Raji (cell line): ENCODE measurements around the gene PARD3B.

Source experiments
- POLR2A ChIP-seq: IDR thresholded peaks from 2 replicates; pipeline ENCODE4 v1.6.1; 2011; ENCODE audit warnings: low read depth, low read length, control low read depth; ENCODE audit not compliant: insufficient read depth

The PARD3B gene

DNA sequence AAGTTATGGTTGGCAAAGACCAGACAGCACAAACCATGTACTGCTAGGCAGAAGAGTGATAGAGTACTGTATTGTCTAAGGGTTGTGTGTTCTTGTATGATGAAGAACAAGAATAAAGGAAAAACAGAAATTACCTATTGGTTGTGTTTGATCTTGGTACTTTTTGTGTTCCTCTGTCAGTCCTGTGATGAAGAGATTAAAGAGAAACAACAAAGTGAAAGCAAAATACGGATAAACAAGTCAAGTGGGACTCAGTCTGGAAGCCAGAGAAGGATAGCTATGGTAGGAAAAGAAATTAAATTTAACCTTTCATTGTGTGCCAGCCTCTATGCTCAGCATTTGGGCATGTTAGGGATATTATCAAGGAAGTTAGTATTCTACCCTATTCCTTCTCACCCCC is 413.1 kb downstream of the PARD3B start:
- TF ChIP-seq POLR2A: no peak

DNA sequence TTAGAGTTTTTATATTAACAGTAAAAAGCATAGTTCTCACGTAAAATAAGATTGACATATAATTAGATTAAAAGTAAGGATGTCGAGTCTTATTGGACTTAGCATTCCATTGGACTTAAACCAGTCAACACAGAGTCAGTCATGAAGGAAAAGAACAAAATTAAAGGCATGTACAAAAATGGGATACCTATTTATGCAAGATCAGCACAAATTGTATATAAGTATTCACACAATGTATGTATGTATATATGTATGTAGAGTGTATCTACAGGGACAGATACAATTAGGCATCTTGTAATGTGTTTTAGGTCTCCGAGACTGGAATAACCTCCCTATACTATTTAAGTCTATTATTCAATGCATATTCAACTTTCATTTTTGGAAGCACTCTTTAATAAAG is 419.1 kb downstream of the PARD3B start:
- TF ChIP-seq POLR2A: no peak

DNA sequence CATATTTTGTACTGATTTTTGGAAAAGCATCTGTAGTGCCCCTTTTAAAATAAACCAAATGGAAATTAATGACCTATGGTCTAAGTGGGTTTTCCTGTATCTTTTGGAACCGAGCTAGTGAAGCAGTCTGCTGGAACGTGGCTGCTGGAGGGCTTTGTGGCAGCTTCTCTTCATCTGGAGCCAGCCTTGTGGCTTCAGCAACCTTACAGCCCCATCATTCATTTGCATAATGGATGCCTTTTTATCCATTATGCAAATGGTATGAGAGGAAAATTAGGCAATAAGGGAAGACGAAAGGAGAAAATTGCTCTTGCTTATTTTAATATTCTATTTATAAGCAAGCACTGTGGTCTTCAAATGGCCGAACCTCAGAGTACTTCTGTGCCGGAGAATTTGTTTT is 421.0 kb downstream of the PARD3B start:
- TF ChIP-seq POLR2A: no peak

DNA sequence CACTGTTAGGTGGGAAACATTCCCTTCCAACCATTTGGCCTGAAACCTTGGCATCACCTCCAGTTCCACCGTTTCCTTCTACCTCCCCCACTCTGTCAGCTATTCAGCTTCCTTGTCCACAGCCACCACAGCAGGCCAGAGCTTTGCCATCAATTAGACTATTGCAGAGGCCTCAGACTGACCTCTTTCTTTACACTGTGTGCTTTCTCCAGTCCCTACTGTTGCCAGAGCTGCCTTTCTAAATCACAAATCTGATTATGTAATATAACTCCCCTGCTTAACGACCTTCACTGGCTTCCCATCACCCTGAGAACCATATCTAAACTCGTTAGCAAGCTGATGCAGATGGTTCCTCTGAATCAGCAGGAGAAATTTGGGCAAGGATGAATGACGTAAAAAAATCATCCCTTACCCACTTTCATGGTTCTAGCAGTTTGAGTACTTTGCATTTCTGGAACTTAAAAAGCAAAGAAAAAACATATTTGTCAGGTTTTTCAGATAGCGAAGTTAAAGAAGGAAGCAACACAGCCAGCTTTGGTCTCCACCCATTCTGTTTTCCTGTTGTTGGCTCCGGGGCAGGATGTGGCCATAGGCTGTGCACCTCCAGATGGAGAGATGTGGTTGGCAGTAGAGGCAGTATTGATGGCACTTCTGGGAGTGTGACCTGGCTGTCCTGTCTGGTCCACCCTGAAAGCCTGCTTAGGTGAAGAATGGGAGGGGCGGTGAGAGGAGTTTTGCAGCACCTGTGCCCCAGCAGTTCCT is 422.1 kb downstream of the PARD3B start:
- no peak for TF ChIP-seq POLR2A

DNA sequence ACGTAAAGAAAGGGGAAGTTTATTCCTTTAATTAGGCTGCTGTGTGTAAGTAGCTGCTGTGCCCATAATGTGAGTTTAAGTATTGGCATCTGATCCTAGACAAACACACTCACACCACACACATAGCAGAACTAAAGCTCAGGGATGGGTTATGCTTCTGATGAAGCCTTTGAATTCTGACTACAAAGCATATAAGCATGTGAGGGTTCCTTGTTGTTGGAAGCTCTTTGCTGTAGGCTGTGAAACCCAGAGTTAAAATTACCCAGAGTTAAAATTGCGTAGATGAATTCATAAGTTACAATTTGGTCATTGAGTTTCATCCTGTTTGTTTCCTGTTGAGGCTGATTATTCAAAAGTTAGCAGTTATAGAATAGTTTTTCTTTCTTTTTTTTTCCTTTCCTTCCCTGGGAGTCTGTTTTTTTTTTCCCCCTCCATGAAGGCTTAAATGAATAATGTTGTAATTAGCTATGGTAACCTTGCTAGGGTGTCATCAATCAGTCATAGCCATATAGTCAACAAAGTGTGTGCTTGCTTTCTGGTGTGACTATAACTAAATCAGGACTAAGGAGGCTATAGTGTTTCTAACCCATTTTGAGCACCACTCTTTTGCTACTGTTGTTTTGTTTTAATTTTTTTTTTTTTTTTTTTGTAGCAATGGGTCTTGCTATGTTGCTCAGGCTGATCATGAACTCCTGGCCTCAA is 426.1 kb downstream of the PARD3B start:
- no peak for TF ChIP-seq POLR2A

DNA sequence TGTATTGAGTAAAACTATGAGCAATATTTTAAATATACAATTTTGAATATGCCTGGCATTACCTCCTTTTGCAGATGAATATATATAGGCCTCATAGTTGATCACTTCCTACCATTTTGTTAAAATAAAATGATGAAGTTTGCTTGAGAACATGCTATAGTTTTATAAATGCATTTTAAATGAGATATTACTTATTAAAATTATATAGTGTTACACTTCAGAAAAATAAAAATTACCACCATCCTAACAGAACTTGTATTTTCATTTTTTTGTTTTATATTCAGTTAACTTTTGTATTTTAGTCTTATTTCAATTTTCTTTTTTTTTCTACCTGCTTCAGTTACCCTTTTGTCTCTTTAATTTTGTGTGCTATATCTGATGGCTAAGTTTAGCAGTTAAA is 426.9 kb downstream of the PARD3B start:
- TF ChIP-seq POLR2A: no peak

DNA sequence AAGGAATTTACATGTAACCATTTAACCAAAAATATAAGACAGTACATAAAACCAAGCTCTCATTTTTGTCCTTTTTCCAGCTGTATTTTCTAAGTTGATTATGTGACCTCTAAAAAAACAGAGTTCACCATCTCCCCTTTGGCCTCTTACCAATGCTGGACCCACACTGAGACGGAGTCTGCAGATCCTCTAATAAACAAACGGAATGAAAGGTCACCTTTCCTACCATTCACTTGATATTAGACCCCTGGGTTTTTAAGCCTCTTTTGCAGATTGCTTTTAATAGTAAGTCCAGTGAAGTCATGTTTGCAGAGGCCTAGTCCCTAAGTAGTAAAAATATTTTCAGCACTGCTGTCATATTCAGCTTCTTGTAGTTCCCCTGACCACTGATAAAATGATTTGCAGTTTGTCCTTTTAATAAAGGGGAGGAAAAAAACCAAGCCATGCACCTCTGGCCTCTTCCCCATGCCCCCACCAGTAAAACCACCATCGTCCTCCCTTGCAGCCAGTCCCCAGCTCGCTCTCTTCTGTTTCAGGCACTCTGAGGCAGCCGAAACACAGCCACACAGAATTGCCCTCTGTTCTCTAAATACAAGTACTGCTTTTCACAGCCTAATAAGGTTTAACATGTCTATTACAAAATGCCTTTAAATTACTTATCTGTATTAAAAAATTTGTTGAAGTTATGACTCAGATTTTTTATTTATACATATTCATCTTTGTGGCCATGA is 427.5 kb downstream of the PARD3B start:
- no peak for TF ChIP-seq POLR2A

DNA sequence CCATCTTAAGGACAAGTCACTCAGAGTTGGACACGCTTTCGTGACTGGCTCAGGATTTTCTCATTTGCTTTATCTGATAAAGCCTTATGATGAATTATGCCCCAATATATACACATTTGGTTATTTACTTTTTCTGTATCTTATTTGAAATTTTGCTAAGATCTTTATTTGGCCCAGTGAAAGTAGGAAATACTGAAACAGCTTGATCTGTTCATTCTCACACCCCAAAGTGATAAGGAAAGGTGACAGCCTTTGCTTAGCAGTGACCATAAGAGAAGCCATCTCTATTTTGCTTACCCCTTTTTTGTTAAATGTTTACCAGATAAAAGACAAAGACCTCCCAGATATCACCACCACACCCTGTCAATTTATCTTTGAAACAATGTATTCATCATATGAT is 428.3 kb downstream of the PARD3B start:
- no peak for TF ChIP-seq POLR2A

DNA sequence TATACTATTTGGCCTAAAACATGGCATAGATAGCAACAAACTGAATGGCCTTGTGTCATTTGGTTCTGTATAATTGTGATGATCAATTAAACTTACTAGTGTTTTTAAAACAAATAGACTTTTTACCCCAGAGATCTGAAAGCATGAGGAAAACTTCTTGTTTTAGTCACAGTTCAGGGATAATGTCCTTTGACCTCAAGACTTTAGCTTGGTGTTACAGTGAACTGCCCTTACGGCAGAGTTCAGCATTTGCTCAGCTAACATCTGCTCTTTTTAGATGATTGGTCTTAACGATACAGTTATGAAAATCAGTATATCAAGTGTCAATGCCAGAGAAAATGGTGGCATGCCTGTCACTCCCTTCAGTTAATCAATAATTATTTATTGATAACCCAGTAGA is 429.2 kb downstream of the PARD3B start:
- TF ChIP-seq POLR2A: no peak

DNA sequence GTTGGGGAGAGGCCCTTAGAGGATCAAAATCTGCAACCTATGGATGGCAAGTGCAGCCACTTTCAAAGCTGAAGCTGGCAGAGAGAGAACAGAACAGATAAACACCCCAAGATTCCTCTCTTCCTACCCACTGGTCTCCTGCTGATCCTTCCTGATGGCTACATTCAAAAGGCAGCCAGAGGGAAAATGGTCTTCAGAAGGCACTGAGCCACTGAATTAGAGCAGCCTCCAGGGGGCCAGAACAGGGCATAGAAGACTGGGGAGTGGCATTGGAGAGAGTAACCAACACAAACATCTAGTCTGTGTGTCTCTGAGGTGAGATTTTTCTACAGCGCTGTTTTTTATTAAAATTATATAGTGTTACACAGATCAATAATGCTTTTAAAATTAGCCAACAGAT is 432.6 kb downstream of the PARD3B start:
- no peak for TF ChIP-seq POLR2A

DNA sequence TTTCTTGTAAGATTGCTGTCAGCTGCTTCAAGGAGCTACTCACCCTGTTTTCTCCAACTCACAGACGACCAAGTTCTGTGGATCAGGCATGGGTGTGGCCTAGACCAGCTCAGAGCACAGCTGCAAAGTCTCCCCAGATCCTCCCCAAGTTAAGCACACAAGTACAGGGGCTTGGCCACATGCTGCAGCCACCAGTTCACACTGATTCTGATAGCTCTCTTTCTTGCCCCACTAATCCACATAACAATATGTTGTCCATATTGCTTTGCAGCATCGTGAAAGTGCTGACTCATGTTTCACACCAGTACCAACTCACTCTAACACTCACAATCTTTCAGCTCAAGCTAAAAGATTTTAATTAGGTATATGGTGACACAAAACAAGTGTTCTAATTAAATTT is 437.0 kb downstream of the PARD3B start:
- no peak for TF ChIP-seq POLR2A

DNA sequence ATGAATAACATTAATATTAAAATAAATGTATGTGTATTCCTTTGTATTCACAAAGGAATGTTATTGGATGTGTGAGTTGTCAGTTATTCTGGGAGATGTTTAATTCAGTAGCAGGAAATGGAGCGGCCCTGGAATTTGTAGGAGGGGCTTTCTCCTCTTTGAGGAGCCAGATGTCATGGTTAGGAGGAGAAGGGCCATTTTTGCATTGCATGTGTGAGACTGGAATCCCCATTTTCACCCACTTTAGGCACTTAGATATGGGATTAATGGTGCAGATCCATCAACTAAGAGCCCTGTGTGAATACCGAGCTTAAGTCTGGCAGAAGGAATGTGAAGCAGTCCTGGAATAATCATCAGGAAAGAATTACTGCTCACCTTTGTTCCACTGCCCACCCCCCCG is 439.2 kb downstream of the PARD3B start:
- no peak for TF ChIP-seq POLR2A

DNA sequence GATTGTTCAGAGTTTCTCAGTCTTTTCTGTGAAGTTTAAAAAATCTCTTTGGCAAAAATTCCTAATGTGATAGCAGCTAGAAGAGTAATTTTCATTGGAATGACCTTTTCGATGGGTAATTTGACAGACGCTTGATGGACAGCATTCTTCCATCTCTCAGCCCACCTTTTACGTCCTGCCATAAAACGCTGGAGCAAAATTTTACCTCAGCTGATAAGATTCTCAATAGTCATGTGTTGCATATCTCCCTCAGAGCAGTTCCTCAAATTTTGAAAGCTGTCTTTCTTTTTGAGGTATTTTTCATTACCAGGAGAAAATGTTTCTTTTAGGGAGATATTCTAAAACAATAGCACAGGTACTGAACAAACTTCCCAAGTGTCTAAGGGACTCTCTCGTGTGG is 441.4 kb downstream of the PARD3B start:
- TF ChIP-seq POLR2A: no peak

DNA sequence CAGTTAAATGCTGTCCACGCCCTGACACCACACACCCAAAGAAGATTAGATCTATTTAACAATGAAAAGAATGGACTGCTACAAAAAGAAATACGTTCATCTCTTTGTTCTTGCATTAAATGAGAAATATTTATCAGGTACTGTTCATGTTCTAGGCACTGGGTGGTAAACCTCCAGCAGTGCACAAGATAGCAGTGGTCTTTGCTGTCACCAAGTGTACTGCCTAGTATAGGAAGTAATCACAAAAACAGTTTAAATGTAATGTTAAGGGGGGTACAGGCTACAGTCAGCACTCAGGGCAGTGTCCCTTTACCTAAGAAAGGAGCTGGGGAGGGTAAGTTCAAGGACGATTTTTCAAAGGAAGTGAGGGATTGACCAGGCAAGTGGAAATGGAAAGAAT is 443.6 kb downstream of the PARD3B start:
- TF ChIP-seq POLR2A: no peak

DNA sequence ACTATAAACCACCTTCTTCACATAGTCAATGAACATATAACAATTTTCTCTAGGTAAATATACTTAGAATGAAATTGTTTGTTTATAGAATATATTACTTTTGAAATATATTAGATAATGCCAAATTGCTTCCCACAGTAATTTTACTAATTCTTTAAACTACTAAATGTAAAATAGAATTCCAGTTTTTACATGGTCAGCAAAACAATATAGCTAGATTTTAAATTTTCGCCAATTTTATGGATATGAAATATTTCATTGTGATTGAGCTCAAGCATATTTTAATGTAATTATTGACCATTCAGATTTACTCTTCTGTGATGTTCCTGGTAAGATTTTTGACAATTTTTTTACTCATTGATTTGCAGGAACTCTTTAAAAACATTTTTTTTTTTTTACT is 444.6 kb downstream of the PARD3B start:
- no peak for TF ChIP-seq POLR2A
